DOHH2 (cell line): ENCODE results near the gene MDGA2.
"Not testable (repeated sequence)": the region's sequence is repeated elsewhere in the genome, so short reads cannot be mapped to it uniquely, and the experiment has no call there.

Experiments
- H3F3A ChIP-seq: fragments of 200-600 bp; sonication (generic), shearing (Covaris generic); 2 replicates; pipeline ENCODE4 v1.6.0; 2016; ENCODE audit warnings: antibody characterized with exemption, mild to moderate bottlenecking; ENCODE audit not compliant: control insufficient read depth, insufficient read depth
- H3K27ac ChIP-seq: fragments of 200-600 bp; sonication (generic); 2 replicates; pipeline ENCODE4 v1.5.1; 2014; ENCODE audit warnings: low read depth, mild to moderate bottlenecking, low read length, moderate library complexity
- H3K27me3 ChIP-seq: fragments of 200-600 bp; sonication (generic); 2 replicates; pipeline ENCODE4 v1.6.1; 2014; ENCODE audit warnings: mild to moderate bottlenecking, low read length, mixed read lengths; ENCODE audit not compliant: control insufficient read depth
- H3K36me3 ChIP-seq: fragments of 200-600 bp; sonication (generic); 2 replicates; pipeline ENCODE4 v1.6.1; 2014; ENCODE audit warnings: mild to moderate bottlenecking, low read length, moderate library complexity, mixed read lengths; ENCODE audit not compliant: control insufficient read depth
- H3K4me1 ChIP-seq: fragments of 200-600 bp; sonication (generic); 2 replicates; pipeline ENCODE4 v1.6.1; 2014; ENCODE audit warnings: mild to moderate bottlenecking, low read length, mixed read lengths; ENCODE audit not compliant: control insufficient read depth
- H3K4me2 ChIP-seq: fragments of 200-600 bp; sonication (generic); 2 replicates; pipeline ENCODE4 v1.6.0; 2014; ENCODE audit warnings: mild to moderate bottlenecking, low read length, moderate library complexity
- H3K4me3 ChIP-seq: fragments of 200-600 bp; sonication (generic); 2 replicates; pipeline ENCODE4 v1.5.1; 2014; ENCODE audit warnings: mild to moderate bottlenecking, low read length, mixed read lengths
- H3K79me2 ChIP-seq: fragments of 200-600 bp; sonication (generic); 2 replicates; pipeline ENCODE4 v1.6.1; 2014; ENCODE audit warnings: mild to moderate bottlenecking, low read length, mixed read lengths; ENCODE audit not compliant: control insufficient read depth
- H3K9me2 ChIP-seq: fragments of 200-600 bp; sonication (generic); replicated peaks from 2 replicates; pipeline ENCODE4 v1.6.1; 2014; ENCODE audit warnings: mild to moderate bottlenecking, low read length, mixed read lengths; ENCODE audit not compliant: control insufficient read depth
- H3K9me3 ChIP-seq: fragments of 200-600 bp; sonication (generic); 2 replicates; pipeline ENCODE4 v1.6.1; 2014; ENCODE audit warnings: antibody characterized with exemption, low read length, mixed read lengths; ENCODE audit not compliant: control insufficient read depth, insufficient read depth
- H4K20me1 ChIP-seq: fragments of 200-600 bp; sonication (generic); 2 replicates; pipeline ENCODE4 v1.6.0; 2014; ENCODE audit warnings: low read depth, mild to moderate bottlenecking, antibody characterized with exemption, low read length, moderate library complexity; ENCODE audit not compliant: control insufficient read depth, insufficient read depth
- CTCF ChIP-seq: fragments of 200-600 bp; sonication (generic); IDR thresholded peaks from one replicate; pipeline ENCODE4 v1.5.1; 2014; ENCODE audit warnings: antibody characterized with exemption, mild to moderate bottlenecking, low read depth, low read length; ENCODE audit not compliant: poor library complexity, severe bottlenecking
- EZH2phosphoT487 ChIP-seq: fragments of 200-600 bp; sonication (generic); IDR thresholded peaks from 2 replicates; pipeline ENCODE4 v1.6.1; 2017; ENCODE audit warnings: borderline replicate concordance, mild to moderate bottlenecking, antibody characterized with exemption, low read length, moderate library complexity, mixed read lengths

Gene MDGA2

GRCh38 chr14:47259796-47260195 is 415.6 kb downstream of the MDGA2 start:
- Histone ChIP-seq H3F3A (no peaks in the 10 kb centered on the region), H3K4me2 (no peak overlapping the region), H3K79me2 (no peaks in the 10 kb centered on the region), H3K27ac (no peak overlapping the region), H3K27me3 (no peaks in the 10 kb centered on the region), H3K4me1 (no peaks in the 10 kb centered on the region), H3K9me3 (no peaks in the 10 kb centered on the region), H4K20me1 (no peaks in the 10 kb centered on the region), H3K4me3 (no peak overlapping the region), H3K9me2 (no peaks in the 10 kb centered on the region), H3K36me3 (no peaks in the 10 kb centered on the region)
- TF ChIP-seq EZH2phosphoT487 (no peak), CTCF (no peak)

GRCh38 chr14:47257013-47257412 is 418.4 kb downstream of the MDGA2 start:
- Histone ChIP-seq H3K27me3 (no peaks in the 10 kb centered on the region), H3K27ac (no peak overlapping the region), H3F3A (no peaks in the 10 kb centered on the region), H3K79me2 (no peaks in the 10 kb centered on the region), H3K4me2 (no peak overlapping the region), H4K20me1 (no peaks in the 10 kb centered on the region), H3K4me1 (no peaks in the 10 kb centered on the region), H3K9me2 (no peaks in the 10 kb centered on the region), H3K9me3 (no peaks in the 10 kb centered on the region), H3K4me3 (no peak overlapping the region), H3K36me3 (no peaks in the 10 kb centered on the region)
- TF ChIP-seq EZH2phosphoT487 (no peak), CTCF (no peak)

- TF ChIP-seq CTCF, result no peak
- TF ChIP-seq EZH2phosphoT487, result no peak
- no peaks in the 10 kb centered on the region for H3K79me2 ChIP-seq
- no peaks in the 10 kb centered on the region for H3K36me3 ChIP-seq
Observed at GRCh38 chr14:47252802-47253201, 422.6 kb downstream of the MDGA2 start.

GRCh38 chr14:47246367-47246766 is 429.0 kb downstream of the MDGA2 start:
- Histone ChIP-seq H3F3A (no peaks in the 10 kb centered on the region), H3K4me2 (no peak overlapping the region), H3K36me3 (no peaks in the 10 kb centered on the region), H3K27ac (no peak overlapping the region), H3K9me3 (no peaks in the 10 kb centered on the region), H3K9me2 (no peaks in the 10 kb centered on the region), H3K79me2 (no peaks in the 10 kb centered on the region), H3K4me1 (no peaks in the 10 kb centered on the region), H3K4me3 (no peak overlapping the region), H3K27me3 (no peaks in the 10 kb centered on the region), H4K20me1 (no peaks in the 10 kb centered on the region)
- TF ChIP-seq EZH2phosphoT487 (no peak), CTCF (no peak)

More at GRCh38 chr14:47252802-47253201, 422.6 kb downstream of the MDGA2 start:
- Histone ChIP-seq H3K4me1 (no peaks in the 10 kb centered on the region), H3F3A (no peaks in the 10 kb centered on the region), H3K4me3 (no peak overlapping the region), H3K27ac (no peak overlapping the region), H3K27me3 (no peaks in the 10 kb centered on the region), H3K9me3 (no peaks in the 10 kb centered on the region), H3K9me2 (no peaks in the 10 kb centered on the region), H4K20me1 (no peaks in the 10 kb centered on the region), H3K4me2 (no peak overlapping the region)

GRCh38 chr14:47242579-47242978 is 432.8 kb downstream of the MDGA2 start:
- H3K27ac ChIP-seq, H3K27me3 ChIP-seq, H3K4me3 ChIP-seq, H3K9me2 ChIP-seq, H3K79me2 ChIP-seq, H3K4me1 ChIP-seq, H4K20me1 ChIP-seq, H3K4me2 ChIP-seq, H3K36me3 ChIP-seq, H3K9me3 ChIP-seq, H3F3A ChIP-seq: not testable (repeated sequence)
